Neuron (in vitro differentiated cells): ENCODE measurements around the gene FAM174C.
A peak's percentile ranks its signal among the peaks of the same experiment; 100 is the strongest.

ENCODE experiments used
- H2AFZ ChIP-seq: one replicate; pipeline ENCODE4 v1.6.1; 2013; ENCODE audit warnings: low read depth, mild to moderate bottlenecking, inconsistent platforms, low read length, moderate library complexity
- H3K27me3 ChIP-seq: one replicate; pipeline ENCODE4 v1.6.1; 2013; ENCODE audit warnings: low read length; ENCODE audit not compliant: insufficient read depth
- H3K36me3 ChIP-seq: one replicate; pipeline ENCODE4 v1.6.1; 2013; ENCODE audit warnings: low read length; ENCODE audit not compliant: insufficient read depth
- H3K4me1 ChIP-seq: one replicate; pipeline ENCODE4 v1.6.1; 2013; ENCODE audit warnings: low read length; ENCODE audit not compliant: insufficient read depth
- H3K4me3 ChIP-seq: 2 replicates; pipeline ENCODE4 v1.5.1; 2013; ENCODE audit warnings: mild to moderate bottlenecking, low read length, moderate library complexity
- H3K9me3 ChIP-seq: one replicate; pipeline ENCODE4 v1.6.1; 2013; ENCODE audit warnings: low read length

Gene FAM174C

DNA sequence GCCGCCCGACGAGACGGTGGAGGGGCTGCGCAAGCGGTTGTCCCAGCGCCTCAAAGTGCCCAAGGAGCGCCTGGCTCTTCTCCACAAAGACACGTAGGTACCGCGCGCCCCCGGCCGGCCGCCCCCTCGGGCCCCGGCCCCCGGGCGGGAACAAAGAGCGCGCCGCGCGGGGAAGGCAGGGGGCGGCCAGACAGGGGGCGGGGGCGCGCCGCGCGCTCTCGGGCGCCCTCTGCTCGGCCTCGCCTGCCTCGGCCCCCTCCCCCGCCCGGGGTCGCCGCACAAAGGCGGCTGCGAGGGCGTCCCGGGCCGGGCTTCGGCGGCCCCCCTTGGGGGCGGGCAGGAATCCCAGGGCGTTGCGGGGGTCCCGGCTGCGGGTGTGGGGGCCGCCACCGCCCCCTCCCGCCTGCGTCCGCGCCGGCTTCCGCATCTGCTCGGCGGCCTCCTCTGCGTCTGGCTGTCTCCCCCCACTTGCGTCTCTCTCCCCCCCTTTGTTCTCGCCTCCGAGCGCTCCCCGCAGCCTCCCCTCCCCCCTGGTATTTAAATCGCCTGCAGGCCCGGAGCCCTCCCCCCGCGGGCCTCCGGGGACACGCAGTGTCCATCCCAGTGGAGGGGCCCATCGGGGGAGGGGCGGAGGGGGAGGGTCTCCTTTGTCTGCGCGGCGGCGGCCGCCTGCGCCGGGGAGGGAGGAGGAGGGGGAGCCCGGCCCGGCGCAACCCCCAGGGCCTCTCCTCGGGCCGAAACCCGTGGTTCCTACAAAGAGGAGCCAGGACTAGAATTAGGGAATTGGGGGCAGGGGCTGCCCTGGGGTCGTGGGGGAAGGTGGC is 24.7 kb upstream of the FAM174C start:
- Histone ChIP-seq H3K36me3 (peaks cover 39% of the 10 kb centered on the region), H2AFZ (no peak overlapping the region), H3K27me3 (no peaks in the 10 kb centered on the region), H3K9me3 (no peaks in the 10 kb centered on the region), H3K4me3 (peak overlapping the region; percentile 90), H3K4me1 (peaks cover 35% of the 10 kb centered on the region)

DNA sequence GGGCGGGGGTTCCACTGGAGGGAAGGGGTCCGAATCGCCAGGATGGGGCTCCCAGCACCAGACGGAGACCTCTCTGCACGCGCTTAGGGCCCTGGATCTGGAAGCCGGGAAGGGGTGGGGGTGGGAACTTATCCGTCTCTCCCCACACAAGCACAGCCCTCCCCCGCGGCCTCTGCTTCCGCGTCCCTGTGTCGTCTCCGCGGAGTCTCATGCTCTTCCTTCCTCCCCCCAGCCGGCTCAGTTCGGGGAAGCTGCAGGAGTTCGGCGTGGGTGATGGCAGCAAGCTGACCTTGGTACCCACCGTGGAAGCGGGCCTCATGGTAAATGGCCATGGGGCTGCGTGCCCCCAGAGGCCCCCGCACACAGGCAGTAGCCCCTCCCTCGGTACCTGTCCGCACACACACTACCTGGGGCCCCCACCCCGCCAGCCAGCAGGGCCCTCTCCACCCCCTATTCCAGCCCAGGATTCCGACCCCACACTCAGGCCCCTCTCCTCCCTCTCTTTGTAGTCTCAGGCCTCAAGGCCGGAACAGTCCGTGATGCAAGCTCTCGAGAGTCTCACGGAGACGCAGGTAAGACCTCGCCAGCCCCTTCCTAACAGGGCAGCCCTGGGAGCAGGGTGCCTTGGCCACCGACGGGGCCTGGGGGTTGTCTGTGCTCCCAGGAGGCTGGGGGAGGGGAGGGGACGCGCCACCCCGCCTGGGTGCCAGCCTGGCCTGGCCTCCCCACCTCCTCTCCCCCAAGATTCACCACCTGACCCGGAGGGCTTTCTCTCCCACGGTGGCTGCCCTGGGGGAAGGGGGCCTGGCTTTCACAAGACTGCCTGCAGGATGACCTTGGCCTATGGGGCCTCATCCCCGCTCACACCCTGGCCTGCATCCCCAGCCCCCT is 23.8 kb upstream of the FAM174C start:
- Histone ChIP-seq H3K36me3 (peaks cover 47% of the 10 kb centered on the region), H3K9me3 (no peaks in the 10 kb centered on the region), H3K27me3 (no peaks in the 10 kb centered on the region), H2AFZ (no peak overlapping the region), H3K4me3 (peak overlapping the region; percentile 90), H3K4me1 (peaks cover 32% of the 10 kb centered on the region)

DNA sequence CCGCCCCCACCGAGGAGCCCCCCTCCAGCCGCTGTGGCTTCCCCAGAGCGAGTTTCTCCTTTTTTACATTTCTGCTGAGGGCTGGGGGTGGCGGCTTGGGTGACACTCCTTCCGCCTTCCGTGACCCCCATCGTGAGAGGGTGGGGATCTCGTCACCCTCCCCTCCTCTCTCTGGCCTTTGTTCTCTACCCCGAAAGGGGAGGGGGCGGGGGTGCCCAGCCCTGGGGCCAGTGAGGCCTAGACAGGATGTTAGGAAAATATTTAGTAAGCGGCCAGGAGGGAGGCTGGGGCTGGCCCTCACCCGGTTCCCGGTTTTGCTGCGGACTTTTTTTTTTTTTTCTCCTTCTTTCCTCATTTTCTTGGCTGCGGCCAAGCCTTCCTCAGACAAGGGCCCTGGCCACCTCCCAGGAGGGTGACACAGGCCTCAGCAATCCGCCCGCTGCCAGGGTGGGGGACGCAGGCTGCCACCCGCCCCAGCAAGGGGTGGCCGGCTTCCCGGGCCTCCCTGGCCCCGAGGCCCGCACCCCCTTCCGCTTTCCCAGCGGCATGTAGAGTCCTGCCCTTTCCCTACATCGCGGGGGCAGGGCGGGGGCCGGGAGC is 23.0 kb upstream of the FAM174C start:
- Histone ChIP-seq H3K27me3 (no peaks in the 10 kb centered on the region), H2AFZ (no peak overlapping the region), H3K9me3 (no peaks in the 10 kb centered on the region), H3K4me3 (peak overlapping the region; percentile 90), H3K4me1 (peaks cover 36% of the 10 kb centered on the region), H3K36me3 (peaks cover 54% of the 10 kb centered on the region)

DNA sequence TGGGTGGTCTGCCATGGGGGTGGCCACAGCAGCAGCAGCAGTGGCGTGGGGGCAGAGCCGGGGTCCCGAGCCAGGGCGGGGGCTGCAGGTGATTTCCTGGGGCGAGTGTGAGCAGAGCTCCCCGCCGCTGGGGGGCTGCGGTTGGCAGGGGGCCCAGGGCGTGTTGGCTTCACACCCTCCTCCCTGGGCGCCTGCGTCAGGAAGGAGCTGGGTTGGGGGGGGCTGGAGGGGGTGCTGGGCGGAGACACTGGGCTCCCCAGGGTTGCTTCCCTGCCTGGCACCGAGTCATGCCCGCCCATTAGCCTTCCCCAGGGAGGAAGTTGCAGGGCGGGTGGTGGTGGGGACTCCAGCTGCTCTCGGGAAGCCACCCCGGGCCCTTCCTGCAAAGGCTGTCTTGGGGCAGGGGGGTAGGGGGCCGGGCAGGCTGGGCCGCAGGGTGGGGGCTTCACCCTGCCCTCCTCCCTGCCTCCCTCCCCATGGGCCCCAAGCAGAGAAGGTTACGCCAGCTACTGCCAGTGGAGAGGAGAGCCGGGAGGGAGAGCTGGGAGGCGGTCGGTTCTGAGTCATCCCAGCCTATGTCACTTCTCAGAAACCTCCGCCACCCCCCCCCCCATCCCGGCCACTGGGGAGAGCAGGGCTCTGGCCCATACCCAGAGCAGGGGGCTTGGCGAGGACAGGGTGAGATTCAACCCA is 22.4 kb upstream of the FAM174C start:
- H3K4me1 ChIP-seq = peaks cover 43% of the 10 kb centered on the region
- H3K27me3 ChIP-seq = no peaks in the 10 kb centered on the region
- H3K4me3 ChIP-seq = peak overlapping the region; percentile 90
- no peaks in the 10 kb centered on the region for H3K9me3 ChIP-seq
- no peak overlapping the region for H2AFZ ChIP-seq
- peaks cover 60% of the 10 kb centered on the region for H3K36me3 ChIP-seq

DNA sequence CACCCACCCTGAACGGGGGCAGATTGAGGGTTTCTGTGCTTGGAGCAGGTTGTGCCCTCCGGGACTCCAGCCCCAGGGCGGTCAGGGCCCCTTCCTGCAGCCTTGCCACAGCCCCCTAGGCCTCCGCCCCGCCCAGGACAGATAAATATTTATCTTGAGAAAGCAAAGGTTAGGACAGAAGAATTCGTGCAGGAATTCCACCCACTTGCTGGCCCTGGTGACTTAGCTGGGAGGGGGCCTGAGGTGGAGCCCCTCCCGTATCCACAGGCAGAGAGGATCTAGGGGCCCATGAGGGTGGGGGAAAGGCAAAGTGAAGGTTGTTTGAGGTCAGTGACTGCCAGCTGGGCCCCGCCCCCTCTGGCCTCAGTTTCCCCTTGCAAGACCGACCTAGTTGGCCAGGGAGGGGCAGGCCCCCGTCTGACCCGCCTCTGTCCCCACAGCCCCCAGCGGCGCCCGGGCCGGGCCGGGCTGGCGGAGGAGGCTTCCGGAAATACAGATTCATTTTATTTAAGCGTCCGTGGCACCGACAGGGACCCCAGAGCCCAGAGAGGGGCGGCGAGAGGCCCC is 21.7 kb upstream of the FAM174C start:
- H3K4me3 ChIP-seq = no peak overlapping the region
- peaks cover 65% of the 10 kb centered on the region for H3K36me3 ChIP-seq
- H3K27me3 ChIP-seq = no peaks in the 10 kb centered on the region
- no peak overlapping the region for H2AFZ ChIP-seq
- H3K9me3 ChIP-seq = no peaks in the 10 kb centered on the region
- H3K4me1 ChIP-seq = peaks cover 47% of the 10 kb centered on the region

DNA sequence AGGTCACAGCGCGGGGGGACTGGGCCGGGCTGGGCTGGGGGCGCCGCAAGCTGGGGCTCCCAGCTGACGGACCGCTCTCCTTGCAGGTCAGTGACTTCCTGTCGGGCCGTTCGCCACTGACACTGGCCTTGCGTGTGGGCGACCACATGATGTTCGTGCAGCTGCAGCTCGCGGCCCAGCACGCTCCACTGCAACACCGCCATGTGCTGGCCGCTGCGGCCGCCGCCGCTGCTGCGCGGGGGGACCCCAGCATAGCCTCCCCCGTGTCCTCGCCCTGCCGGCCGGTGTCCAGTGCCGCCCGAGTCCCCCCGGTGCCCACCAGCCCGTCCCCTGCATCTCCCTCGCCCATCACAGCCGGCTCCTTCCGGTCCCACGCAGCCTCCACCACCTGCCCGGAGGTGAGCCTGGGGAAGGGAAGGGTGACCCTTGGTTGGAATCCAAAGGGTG is 21.2 kb upstream of the FAM174C start:
- Histone ChIP-seq H2AFZ (no peak overlapping the region), H3K36me3 (peaks cover 65% of the 10 kb centered on the region), H3K4me1 (peaks cover 52% of the 10 kb centered on the region), H3K9me3 (no peaks in the 10 kb centered on the region), H3K4me3 (no peak overlapping the region), H3K27me3 (no peaks in the 10 kb centered on the region)

DNA sequence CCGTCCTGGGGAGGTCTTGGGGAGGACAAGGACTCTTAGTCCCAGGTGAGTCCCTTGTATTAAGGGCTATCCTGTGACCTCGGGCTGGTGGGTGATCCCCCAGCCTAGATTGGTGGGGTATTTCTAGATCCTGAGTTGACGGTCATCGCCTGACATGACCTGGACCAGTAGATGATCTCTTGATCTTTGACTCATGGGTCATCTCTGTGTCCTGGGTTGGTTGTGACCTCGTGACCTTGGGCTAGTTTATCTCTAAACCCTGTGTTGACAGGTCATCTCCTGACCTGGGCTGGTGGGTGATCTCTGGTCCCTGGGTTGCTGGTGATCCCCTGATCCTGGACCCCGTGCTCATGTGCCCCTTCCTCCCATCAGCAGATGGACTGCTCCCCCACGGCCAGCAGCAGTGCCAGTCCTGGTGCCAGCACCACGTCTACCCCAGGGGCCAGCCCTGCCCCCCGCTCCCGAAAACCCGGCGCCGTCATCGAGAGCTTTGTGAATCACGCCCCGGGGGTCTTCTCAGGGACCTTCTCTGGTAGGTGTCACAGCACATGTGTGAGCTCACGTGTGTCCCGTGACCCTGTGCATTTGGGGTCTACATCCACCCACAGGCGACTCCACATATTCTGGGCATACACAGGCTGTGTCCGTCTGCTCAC is 20.7 kb upstream of the FAM174C start:
- H3K4me3 ChIP-seq = no peak overlapping the region
- H3K36me3 ChIP-seq = peaks cover 65% of the 10 kb centered on the region
- H3K27me3 ChIP-seq = no peaks in the 10 kb centered on the region
- no peak overlapping the region for H2AFZ ChIP-seq
- peaks cover 57% of the 10 kb centered on the region for H3K4me1 ChIP-seq
- no peaks in the 10 kb centered on the region for H3K9me3 ChIP-seq

DNA sequence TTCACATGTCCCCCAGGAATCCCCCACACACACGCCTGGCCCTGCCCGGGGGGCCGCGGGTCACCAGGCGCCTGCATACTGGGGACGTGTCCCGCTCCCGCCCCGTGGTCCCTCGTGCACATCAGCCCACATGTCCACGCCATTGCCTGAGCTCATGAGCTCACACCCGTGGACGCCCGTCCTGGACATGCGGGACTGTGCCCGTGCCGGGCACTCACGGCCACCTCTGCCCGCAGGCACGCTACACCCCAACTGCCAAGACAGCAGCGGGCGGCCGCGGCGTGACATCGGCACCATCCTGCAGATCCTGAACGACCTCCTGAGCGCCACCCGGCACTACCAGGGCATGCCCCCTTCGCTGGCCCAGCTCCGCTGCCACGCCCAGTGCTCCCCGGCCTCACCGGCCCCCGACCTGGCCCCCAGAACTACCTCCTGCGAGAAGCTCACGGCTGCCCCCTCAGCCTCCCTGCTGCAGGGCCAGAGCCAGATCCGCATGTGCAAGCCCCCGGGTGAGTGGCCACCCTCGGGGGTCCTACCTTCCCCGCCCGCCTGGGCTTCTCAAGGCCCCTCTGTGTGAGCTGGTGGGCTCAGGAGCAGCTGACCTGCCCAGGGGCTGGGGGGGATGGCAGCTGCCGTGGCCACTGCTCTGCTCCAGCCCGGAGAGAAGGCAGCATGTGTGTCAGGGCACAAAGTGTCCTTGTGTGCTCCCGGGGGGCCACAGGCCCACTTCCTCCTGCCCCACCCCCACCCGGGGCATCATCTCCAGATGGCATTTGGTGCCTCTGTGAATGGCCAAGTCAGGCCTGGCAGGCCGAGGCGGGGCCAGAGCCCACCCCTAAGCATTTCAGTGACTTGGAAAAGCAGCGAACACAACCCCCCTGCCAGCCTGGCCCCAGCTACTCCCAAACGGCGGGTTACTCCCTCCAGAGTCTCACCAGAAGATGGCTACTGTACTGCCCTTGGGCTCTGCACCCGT is 19.9 kb upstream of the FAM174C start:
- Histone ChIP-seq H3K27me3 (no peaks in the 10 kb centered on the region), H3K36me3 (peaks cover 65% of the 10 kb centered on the region), H2AFZ (no peak overlapping the region), H3K4me3 (no peak overlapping the region), H3K4me1 (peaks cover 61% of the 10 kb centered on the region), H3K9me3 (no peaks in the 10 kb centered on the region)

DNA sequence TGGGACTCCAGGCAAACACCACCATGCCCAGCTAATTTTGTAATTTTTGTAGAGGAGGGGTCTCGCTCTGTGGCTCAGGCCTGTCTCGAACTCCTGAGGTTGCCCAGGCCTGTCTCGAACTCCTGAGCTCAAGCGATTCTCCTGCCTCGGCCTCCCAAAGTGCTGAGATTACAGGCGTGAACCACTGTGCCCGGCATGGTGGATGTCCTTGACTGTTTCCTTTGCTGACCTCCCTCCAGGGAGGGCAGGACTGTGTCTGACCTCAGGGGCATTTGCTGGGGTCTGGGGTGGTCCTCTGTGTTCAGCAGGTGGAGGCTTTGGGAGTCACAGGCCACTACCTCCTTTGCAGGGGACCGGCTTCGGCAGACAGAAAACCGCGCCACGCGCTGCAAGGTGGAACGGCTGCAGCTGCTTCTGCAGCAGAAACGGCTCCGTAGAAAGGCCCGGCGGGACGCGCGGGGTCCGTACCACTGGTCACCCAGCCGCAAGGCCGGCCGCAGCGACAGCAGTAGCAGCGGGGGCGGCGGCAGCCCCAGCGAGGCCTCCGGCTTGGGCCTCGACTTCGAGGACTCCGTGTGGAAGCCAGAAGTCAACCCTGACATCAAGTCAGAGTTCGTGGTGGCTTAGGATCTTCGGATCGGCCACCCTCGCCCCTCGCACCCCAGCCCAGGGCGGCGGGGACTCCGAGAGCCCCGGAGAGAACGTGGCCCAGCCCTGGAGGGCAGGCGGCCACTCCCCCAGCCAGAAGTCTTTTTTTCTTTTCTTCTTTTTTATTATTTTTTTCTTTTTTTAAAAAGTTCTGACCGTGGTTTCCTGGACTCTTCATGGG is 18.5 kb upstream of the FAM174C start:
- peaks cover 69% of the 10 kb centered on the region for H3K4me1 ChIP-seq
- H3K27me3 ChIP-seq = no peaks in the 10 kb centered on the region
- no peaks in the 10 kb centered on the region for H3K9me3 ChIP-seq
- H3K4me3 ChIP-seq = no peak overlapping the region
- H3K36me3 ChIP-seq = peaks cover 56% of the 10 kb centered on the region
- no peak overlapping the region for H2AFZ ChIP-seq

DNA sequence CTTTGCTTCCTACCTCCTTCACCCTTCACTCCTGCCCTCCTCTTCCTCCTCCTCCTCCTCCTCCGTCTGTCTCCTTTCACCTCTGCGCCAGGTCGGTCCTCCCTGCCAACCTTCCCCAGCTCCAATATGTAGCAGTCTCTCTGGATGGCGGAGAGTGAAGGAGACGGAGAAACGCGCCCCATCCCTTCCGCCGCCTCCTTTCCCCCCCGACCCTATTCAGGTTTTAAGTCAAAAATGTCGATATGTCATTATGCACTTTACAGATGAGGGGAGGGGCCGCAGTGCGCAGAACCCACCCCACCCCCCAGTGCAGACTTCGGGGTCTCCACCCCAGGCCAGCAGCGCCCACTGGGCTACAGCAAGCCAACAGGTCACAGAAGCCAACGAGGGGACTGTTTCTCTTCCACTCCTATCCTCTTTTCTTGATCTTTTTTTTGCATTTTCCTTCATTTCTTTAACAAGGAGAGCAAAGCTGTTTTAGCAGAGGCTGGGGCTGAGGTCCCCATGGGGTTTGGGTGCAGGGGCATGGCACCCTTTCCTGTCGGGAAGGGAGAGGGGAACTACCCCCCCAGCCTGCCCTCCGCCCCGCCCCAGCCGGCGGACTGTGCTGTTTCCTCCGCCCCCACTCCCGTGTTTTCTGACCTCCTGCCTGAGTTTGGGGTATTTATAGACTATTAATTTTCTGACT is 17.7 kb upstream of the FAM174C start:
- Histone ChIP-seq H3K4me1 (peaks cover 70% of the 10 kb centered on the region), H3K36me3 (peaks cover 49% of the 10 kb centered on the region)

More for the DNA sequence above, 17.7 kb upstream of the FAM174C start:
- H2AFZ ChIP-seq = no peak overlapping the region
- H3K27me3 ChIP-seq = no peaks in the 10 kb centered on the region
- H3K9me3 ChIP-seq = no peaks in the 10 kb centered on the region
- H3K4me3 ChIP-seq = no peak overlapping the region
